SU-DHL-6 (cell line): ENCODE results near the gene PODN.

ENCODE experiments used
- H2AFZ ChIP-seq: fragments of 200-600 bp; sonication (generic); 2 replicates; pipeline ENCODE4 v1.6.1; 2014; ENCODE audit warnings: low read depth, mild to moderate bottlenecking, moderate library complexity, mixed read lengths, antibody characterized with exemption, low read length; ENCODE audit not compliant: severe bottlenecking
- H3F3A ChIP-seq: fragments of 200-600 bp; shearing (Covaris generic); 2 replicates; pipeline ENCODE4 v1.6.0; 2016; ENCODE audit warnings: antibody characterized with exemption, mild to moderate bottlenecking; ENCODE audit not compliant: insufficient read depth
- H3K27ac ChIP-seq: fragments of 200-600 bp; sonication (generic); 2 replicates; pipeline ENCODE4 v1.5.1; 2016; ENCODE audit warnings: low read depth, mild to moderate bottlenecking, low read length, moderate library complexity, mixed read lengths
- H3K27me3 ChIP-seq: fragments of 200-600 bp; sonication (generic), shearing (Covaris generic); 2 replicates; pipeline ENCODE4 v1.6.0; 2014; ENCODE audit warnings: mild to moderate bottlenecking, low read length
- H3K36me3 ChIP-seq: fragments of 200-600 bp; sonication (generic); 2 replicates; pipeline ENCODE4 v1.6.1; 2014; ENCODE audit warnings: mild to moderate bottlenecking, low read length, mixed read lengths
- H3K4me2 ChIP-seq: fragments of 300-600, 200-600 bp; shearing (Covaris generic), sonication (generic); 2 replicates; pipeline ENCODE4 v1.6.0; 2014; ENCODE audit warnings: low read length, low read depth, mild to moderate bottlenecking; ENCODE audit not compliant: poor library complexity, severe bottlenecking
- H3K4me3 ChIP-seq: fragments of 200-600 bp; sonication (generic); 2 replicates; pipeline ENCODE4 v1.5.1; 2014; ENCODE audit warnings: antibody characterized with exemption, low read length, mild to moderate bottlenecking, mixed read lengths; ENCODE audit not compliant: insufficient read depth, poor library complexity, severe bottlenecking
- H3K79me2 ChIP-seq: fragments of 200-600 bp; sonication (generic); 2 replicates; pipeline ENCODE4 v1.6.1; 2014; ENCODE audit warnings: mild to moderate bottlenecking, low read length, moderate library complexity; ENCODE audit not compliant: insufficient read depth
- H3K9ac ChIP-seq: fragments of 200-600 bp; sonication (generic); 2 replicates; pipeline ENCODE4 v1.7.0; 2014; ENCODE audit warnings: mild to moderate bottlenecking, low read length
- H3K9me2 ChIP-seq: fragments of 200-600 bp; sonication (generic); replicated peaks from 2 replicates; pipeline ENCODE4 v1.6.1; 2014; ENCODE audit warnings: low read length; ENCODE audit not compliant: insufficient read depth
- H3K9me3 ChIP-seq: fragments of 200-600 bp; sonication (generic); 2 replicates; pipeline ENCODE4 v1.6.1; 2014; ENCODE audit warnings: low read length, mixed read lengths; ENCODE audit not compliant: insufficient read depth
- H4K20me1 ChIP-seq: fragments of 200-600 bp; sonication (generic); 2 replicates; pipeline ENCODE4 v1.6.1; 2014; ENCODE audit warnings: low read depth, mild to moderate bottlenecking, antibody characterized with exemption, low read length, moderate library complexity, mixed read lengths
- CTCF ChIP-seq: fragments of 200-600 bp; sonication (generic); IDR thresholded peaks from one replicate; pipeline ENCODE4 v1.5.1; 2017; ENCODE audit warnings: antibody characterized with exemption, mild to moderate bottlenecking, low read length, moderate library complexity; ENCODE audit not compliant: insufficient read depth, poor library complexity, severe bottlenecking
- EZH2phosphoT487 ChIP-seq: fragments of 200-600 bp; sonication (generic), shearing (Covaris generic); conservative IDR thresholded peaks from 2 replicates; pipeline ENCODE4 v1.6.1; 2018; ENCODE audit warnings: mild to moderate bottlenecking, antibody characterized with exemption, low read length, moderate library complexity, mixed read lengths

Gene PODN

GRCh38 chr1:53093778-53094532 lies 31.9 kb downstream of the PODN start:
- no peaks in the 10 kb centered on the region for H3K9me2 ChIP-seq
- H2AFZ ChIP-seq, result no peak overlapping the region
- no peak overlapping the region for H3K9ac ChIP-seq

GRCh38 chr1:53094533-53094919 lies 32.5 kb downstream of the PODN start:
- H3K9me3 ChIP-seq, result peaks cover 39% of the 10 kb centered on the region; the same call in 1 of the 2 replicates
- H3K79me2 ChIP-seq, result no peaks in the 10 kb centered on the region
- TF ChIP-seq CTCF (no peak), EZH2phosphoT487 (no peak)
- H3K27me3 ChIP-seq, result no peaks in the 10 kb centered on the region
- no peaks in the 10 kb centered on the region for H3F3A ChIP-seq
- no peaks in the 10 kb centered on the region for H4K20me1 ChIP-seq
- no peak overlapping the region for H3K27ac ChIP-seq
- H3K9me2 ChIP-seq, result no peaks in the 10 kb centered on the region
- H3K9ac ChIP-seq, result no peak overlapping the region
- H2AFZ ChIP-seq, result no peak overlapping the region
- H3K4me2 ChIP-seq, result no peak overlapping the region
- no peak overlapping the region for H3K4me3 ChIP-seq
- H3K36me3 ChIP-seq, result no peaks in the 10 kb centered on the region

More at GRCh38 chr1:53093778-53094532, 31.9 kb downstream of the PODN start:
- TF ChIP-seq EZH2phosphoT487 (no peak), CTCF (no peak)
- Histone ChIP-seq H3K27ac (no peak overlapping the region), H3K4me2 (no peak overlapping the region), H3K36me3 (no peaks in the 10 kb centered on the region), H3K9me3 (peaks cover 33% of the 10 kb centered on the region; the same call in 1 of the 2 replicates), H3F3A (no peaks in the 10 kb centered on the region), H3K27me3 (no peaks in the 10 kb centered on the region), H3K4me3 (no peak overlapping the region), H3K79me2 (no peaks in the 10 kb centered on the region), H4K20me1 (no peaks in the 10 kb centered on the region)

- H3K4me2 ChIP-seq, result no peak overlapping the region
These were observed 42.4 kb downstream of the PODN start for GRCh38 chr1:53104289-53104913.

More at GRCh38 chr1:53104289-53104913, 42.4 kb downstream of the PODN start:
- no peaks in the 10 kb centered on the region for H3K27me3 ChIP-seq
- TF ChIP-seq EZH2phosphoT487 (no peak), CTCF (no peak)
- H3K4me3 ChIP-seq, result no peak overlapping the region
- no peaks in the 10 kb centered on the region for H3K36me3 ChIP-seq
- no peaks in the 10 kb centered on the region for H3K9me2 ChIP-seq
- H3K79me2 ChIP-seq, result no peaks in the 10 kb centered on the region
- H4K20me1 ChIP-seq, result no peaks in the 10 kb centered on the region
- H3K9ac ChIP-seq, result no peak overlapping the region
- H3F3A ChIP-seq, result no peaks in the 10 kb centered on the region
- H3K9me3 ChIP-seq, result peaks cover 22% of the 10 kb centered on the region
- H3K27ac ChIP-seq, result no peak overlapping the region
- no peak overlapping the region for H2AFZ ChIP-seq
